IMR-90 (cell line): ENCODE results near the gene TSN. TPM values are rescaled to one million over a fixed set of nuclear protein-coding genes. Genes with fewer than 3 reads are reported as not detected.

Experiments
- ATAC-seq: fragments of 200-7000 bp; cut with Tn5 transposase; 2 replicates; pipeline ENCODE4 v1.9.1; 2020; ENCODE audit warnings: low read depth, mild to moderate bottlenecking, moderate library complexity
- BruUV-seq: library from RNA; stranded (reverse); fragments of 400-500 nt; replicated peaks from 2 replicates; lab custom pipeline; 2021; lab: Mats Ljungman, UMichigan
- CTCF ChIA-PET: fragments of 300-600 bp; formaldehyde crosslinking; extraction: SDS; loops from one replicate; lab custom pipeline; 2021; ENCODE audit warnings: antibody characterized with exemption; lab: Yijun Ruan, JAX
- POLR2A ChIA-PET: fragments of 300-600 bp; sonication (Branson Sonifier 250); formaldehyde crosslinking; loops from one replicate; lab custom pipeline; 2022; ENCODE audit warnings: antibody characterized with exemption; ENCODE audit not compliant: unreplicated experiment; lab: Charles Lee
- DNase-seq: peaks from one replicate; pipeline ENCODE4 v3.0.0; 2013
- H2AFZ ChIP-seq: replicated peaks from 2 replicates; pipeline ENCODE3; 2013; ENCODE audit warnings: low read length, mild to moderate bottlenecking; ENCODE audit not compliant: poor library complexity
- H2AK5ac ChIP-seq: 2 replicates; pipeline ENCODE4 v1.6.1; 2013; ENCODE audit warnings: low read depth, low read length, inconsistent platforms
- H2AK9ac ChIP-seq: replicated peaks from 2 replicates; pipeline ENCODE3; 2013; ENCODE audit warnings: mild to moderate bottlenecking, low read depth, low read length, moderate library complexity; ENCODE audit not compliant: poor library complexity
- H2BK120ac ChIP-seq: 2 replicates; pipeline ENCODE4 v1.6.1; 2013; ENCODE audit warnings: low read depth, low read length, inconsistent platforms
- H2BK15ac ChIP-seq: 3 replicates; pipeline ENCODE4 v1.6.1; 2013; ENCODE audit warnings: low read depth, low read length, inconsistent platforms
- H2BK20ac ChIP-seq: 2 replicates; pipeline ENCODE4 v1.6.1; 2013; ENCODE audit warnings: low read depth, mild to moderate bottlenecking, inconsistent platforms, low read length, moderate library complexity
- H2BK5ac ChIP-seq: 2 replicates; pipeline ENCODE4 v1.6.1; 2013; ENCODE audit warnings: mild to moderate bottlenecking, low read depth, low read length, inconsistent platforms; ENCODE audit not compliant: poor library complexity, severe bottlenecking
- H3K14ac ChIP-seq: replicated peaks from 2 replicates; pipeline ENCODE4 v1.6.1; 2013; ENCODE audit warnings: low read depth, low read length, inconsistent platforms
- H3K18ac ChIP-seq: 2 replicates; pipeline ENCODE4 v1.6.1; 2013; ENCODE audit warnings: low read depth, low read length, control low read depth
- H3K23ac ChIP-seq: 2 replicates; pipeline ENCODE4 v1.6.1; 2013; ENCODE audit warnings: low read depth, low read length, inconsistent platforms
- H3K27ac ChIP-seq: 2 replicates; pipeline ENCODE4 v1.5.1; 2013; ENCODE audit warnings: mild to moderate bottlenecking, control low read depth, low read length; ENCODE audit not compliant: insufficient read depth
- H3K27me3 ChIP-seq: 2 replicates; pipeline ENCODE4 v1.6.1; 2013; ENCODE audit warnings: low read length; ENCODE audit not compliant: control insufficient read depth, insufficient read depth
- H3K36me3 ChIP-seq: 2 replicates; pipeline ENCODE4 v1.6.1; 2013; ENCODE audit warnings: low read length, mixed read lengths; ENCODE audit not compliant: control insufficient read depth, insufficient read depth
- H3K4ac ChIP-seq: 2 replicates; pipeline ENCODE4 v1.6.1; 2013; ENCODE audit warnings: low read depth, low read length, inconsistent platforms
- H3K4me1 ChIP-seq: 2 replicates; pipeline ENCODE4 v1.6.1; 2013; ENCODE audit warnings: low read length, mixed read lengths; ENCODE audit not compliant: control insufficient read depth, insufficient read depth
- H3K4me2 ChIP-seq: 2 replicates; pipeline ENCODE4 v1.6.1; 2013; ENCODE audit warnings: low read depth, mild to moderate bottlenecking, control low read depth, low read length, moderate library complexity
- H3K4me3 ChIP-seq: 2 replicates; pipeline ENCODE4 v1.5.1; 2013; ENCODE audit warnings: low read depth, mild to moderate bottlenecking, control low read depth, low read length, moderate library complexity; ENCODE audit not compliant: insufficient read depth
- H3K56ac ChIP-seq: 2 replicates; pipeline ENCODE4 v1.6.1; 2013; ENCODE audit warnings: low read length, inconsistent platforms; ENCODE audit not compliant: insufficient read depth; ENCODE audit errors: extremely low read depth
- H3K79me1 ChIP-seq, 2 experiments: 2 replicates each; pipeline ENCODE4 v1.6.1; 2013; ENCODE audit warnings: low read length in 2 of 2, inconsistent platforms in 1 of 2, low read depth in 1 of 2
- H3K9ac ChIP-seq: 2 replicates; pipeline ENCODE4 v1.6.1; 2013; ENCODE audit warnings: low read depth, low read length, control low read depth
- H3K9me1 ChIP-seq: 2 replicates; pipeline ENCODE4 v1.6.1; 2013; ENCODE audit warnings: low read length, inconsistent platforms; ENCODE audit not compliant: insufficient read depth
- H3K9me3 ChIP-seq: 2 replicates; pipeline ENCODE4 v1.6.1; 2013; ENCODE audit warnings: low read length; ENCODE audit not compliant: control insufficient read depth, insufficient read depth
- H4K20me1 ChIP-seq: 2 replicates; pipeline ENCODE4 v1.6.1; 2013; ENCODE audit warnings: low read length, inconsistent platforms; ENCODE audit not compliant: insufficient read depth
- H4K5ac ChIP-seq: 2 replicates; pipeline ENCODE4 v1.6.1; 2013; ENCODE audit warnings: mild to moderate bottlenecking, low read depth, low read length, control low read depth
- H4K8ac ChIP-seq, 2 experiments: 2 replicates each; pipeline ENCODE4 v1.6.1; 2013; ENCODE audit warnings: low read depth in 2 of 2, low read length in 2 of 2, control low read depth in 1 of 2, inconsistent platforms in 1 of 2
- H4K91ac ChIP-seq: 2 replicates; pipeline ENCODE4 v1.6.1; 2013; ENCODE audit warnings: low read depth, low read length, inconsistent platforms; ENCODE audit not compliant: insufficient read depth
- FOS ChIP-seq: fragments of 150-350 bp; IDR thresholded peaks from 2 replicates; pipeline ENCODE4 v1.6.1; 2016; ENCODE audit warnings: low read depth, low read length
- WGBS, 2 experiments: methylation state at CpG; one replicate each; pipeline versions ENCODE4 v1.1.5 to v1.1.7; 2013; ENCODE audit warnings: missing lambda C conversion rate in 2 of 2; ENCODE audit not compliant: insufficient read length in 1 of 2; ENCODE audit errors: extremely low coverage in 2 of 2; 5-methylcytosine and 5-hydroxymethylcytosine counted together
- dilution Hi-C: fragments of 300-500 bp; cut with HindIII; formaldehyde crosslinking; loops from one replicate; pipeline ENCODE4 v1.14.3; 2018; ENCODE audit warnings: low sequenced_read_pairs; ENCODE audit not compliant: unreplicated experiment
- in situ Hi-C: fragments of 300-500 bp; cut with MboI; formaldehyde crosslinking; loops from 3 replicates; pipeline ENCODE4 v1.14.3; 2019; ENCODE audit warnings: low sequenced_read_pairs, inconsistent platforms, mixed read lengths
- intact Hi-C: fragments of 100-400 bp; cut with micrococcal nuclease; formaldehyde crosslinking; loops from 2 replicates; pipeline ENCODE4 v1.10.0; 2022
- polyA plus RNA-seq, 3 experiments: library from polyadenylated mRNA; depleted of rRNA; stranded (reverse); fragments of >200 nt; gene quantifications; 2 replicates each; pipeline ENCODE4 v1.2.3, GENCODE V29; 2012; ENCODE audit warnings: low replicate concordance in 1 of 3
- total RNA-seq: library from RNA; depleted of rRNA; stranded (reverse); fragments of >200 nt; gene quantifications from 2 replicates; pipeline ENCODE4 v1.2.3, GENCODE V29; 2012
- TF ChIP-seq, protein P1 (sequence below): conservative IDR thresholded peaks from 2 replicates; pipeline ENCODE4 v1.5.1; 2012; ENCODE audit warnings: mild to moderate bottlenecking, low read depth, low read length, improper control_type of control experiment

The TSN gene
- total and polyA plus RNA-seq, 2 of the 4 experiments (the other 2 are of a cell fraction), result 31.0 to 56.3 TPM

DNA sequence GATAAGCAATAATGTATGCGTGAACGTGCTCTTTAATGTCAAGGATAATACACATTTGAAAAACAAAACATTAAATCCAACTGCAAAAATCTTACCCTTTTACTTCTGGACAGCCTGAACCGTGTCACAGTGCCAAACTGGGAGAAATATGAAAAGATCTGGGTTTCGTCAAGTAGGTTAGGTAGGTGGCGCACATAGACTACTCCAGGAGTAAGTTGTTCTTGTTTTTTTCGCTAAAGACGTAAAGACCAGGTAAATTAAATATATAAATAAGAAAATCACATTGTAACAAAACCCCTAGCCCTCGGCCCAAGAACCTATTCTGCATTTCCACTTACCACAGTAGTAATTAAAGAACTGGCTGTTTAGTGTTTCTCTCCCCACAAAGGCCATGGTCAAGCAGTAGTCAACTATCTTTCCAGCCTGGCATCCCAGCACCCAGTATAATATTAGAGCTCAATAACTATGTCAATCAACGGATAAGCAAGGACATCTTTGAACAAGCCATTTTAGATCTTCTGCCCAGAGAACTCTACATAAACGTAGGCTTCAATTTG lies 19.9 kb upstream of the TSN start:
- H3K14ac ChIP-seq, result peak overlapping the region; percentile 91; the same call in 1 of the 2 replicates
- DNase-seq (no peak), ATAC-seq (no peak)
- no peaks in the 10 kb centered on the region for H3K4me1 ChIP-seq
- H4K91ac ChIP-seq, result no peak overlapping the region
- H3K9ac ChIP-seq, result peak overlapping the region; percentile 94; the same call in 1 of the 2 replicates
- H2AK5ac ChIP-seq, result no peak overlapping the region
- H2AFZ ChIP-seq, result no peak overlapping the region
- H3K27ac ChIP-seq, result no peak overlapping the region
- peak overlapping the region; percentile 82; the same call in 1 of the 2 replicates for H3K23ac ChIP-seq
- H2AK9ac ChIP-seq, result no peak overlapping the region
- no peak overlapping the region for H2BK15ac ChIP-seq
- no TSS peak for BruUV-seq
- peaks cover 26 to 27% of the 10 kb centered on the region in 2 experiments for H3K79me1 ChIP-seq
- no peak overlapping the region for H2BK5ac ChIP-seq
- H3K18ac ChIP-seq, result no peak overlapping the region
- H4K8ac ChIP-seq, result no peak overlapping the region
- H2BK120ac ChIP-seq, result no peak overlapping the region
- no peak for TF ChIP-seq FOS
- TF ChIP-seq, protein P1, sequence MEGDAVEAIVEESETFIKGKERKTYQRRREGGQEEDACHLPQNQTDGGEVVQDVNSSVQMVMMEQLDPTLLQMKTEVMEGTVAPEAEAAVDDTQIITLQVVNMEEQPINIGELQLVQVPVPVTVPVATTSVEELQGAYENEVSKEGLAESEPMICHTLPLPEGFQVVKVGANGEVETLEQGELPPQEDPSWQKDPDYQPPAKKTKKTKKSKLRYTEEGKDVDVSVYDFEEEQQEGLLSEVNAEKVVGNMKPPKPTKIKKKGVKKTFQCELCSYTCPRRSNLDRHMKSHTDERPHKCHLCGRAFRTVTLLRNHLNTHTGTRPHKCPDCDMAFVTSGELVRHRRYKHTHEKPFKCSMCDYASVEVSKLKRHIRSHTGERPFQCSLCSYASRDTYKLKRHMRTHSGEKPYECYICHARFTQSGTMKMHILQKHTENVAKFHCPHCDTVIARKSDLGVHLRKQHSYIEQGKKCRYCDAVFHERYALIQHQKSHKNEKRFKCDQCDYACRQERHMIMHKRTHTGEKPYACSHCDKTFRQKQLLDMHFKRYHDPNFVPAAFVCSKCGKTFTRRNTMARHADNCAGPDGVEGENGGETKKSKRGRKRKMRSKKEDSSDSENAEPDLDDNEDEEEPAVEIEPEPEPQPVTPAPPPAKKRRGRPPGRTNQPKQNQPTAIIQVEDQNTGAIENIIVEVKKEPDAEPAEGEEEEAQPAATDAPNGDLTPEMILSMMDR, result 0 out of 2 replicates have a peak, but pooled peaks have one; percentile 9
- dilution Hi-C loops (no loop called here), in situ Hi-C loops (loop anchor here (25.0 kb wide), 1 partner anchor 648 kb away; no protein-coding TSS in a partner anchor), intact Hi-C loops (loop anchor here (1.0 kb wide), 1 partner anchor 204 kb away; no protein-coding TSS in a partner anchor)
- WGBS, 2 experiments, result 0% methylated on average over 1 of the region's 10 CpGs; no CpG with 5 or more reads in 1 of the 2 experiments
- H3K9me1 ChIP-seq, result no peaks in the 10 kb centered on the region; the same call in 1 of the 2 replicates
- peaks cover 14% of the 10 kb centered on the region for H3K36me3 ChIP-seq
- peaks cover 17% of the 10 kb centered on the region for H4K20me1 ChIP-seq
- no peak overlapping the region for H2BK20ac ChIP-seq
- peak overlapping the region; percentile 89 for H3K4me2 ChIP-seq
- ChIA-PET CTCF (interaction anchor here (0.6 to 1.3 kb wide), 3 partner anchors 12 to 718 kb away, joined by 3 read pairs; no protein-coding TSS in a partner anchor), POLR2A (no interaction called here)
- no peaks in the 10 kb centered on the region for H3K9me3 ChIP-seq
- no peaks in the 10 kb centered on the region; the same call in 1 of the 2 replicates for H3K27me3 ChIP-seq
- H3K56ac ChIP-seq, result peak overlapping the region; percentile 7; the same call in 1 of the 2 replicates
- no peak overlapping the region; the same call in 1 of the 2 replicates for H3K4ac ChIP-seq
- H4K5ac ChIP-seq, result no peak overlapping the region; the same call in 1 of the 2 replicates
- H3K4me3 ChIP-seq, result peak overlapping the region; percentile 79
